A549 (cell line): Measurements from ENCODE around the gene MMGT1. TPM values are rescaled to one million over a fixed set of nuclear protein-coding genes. Genes with fewer than 3 reads are reported as not detected.

Source experiments
- ATAC-seq, 2 experiments: fragments of 200-7000 bp in 1 of 2; fragments of >200 bp in 1 of 2; cut with Nextera tagmentation in 1 of 2; cut with Tn5 transposase in 1 of 2; 3 replicates each; pipeline versions ENCODE4 v1.8.0 to v1.9.1; 2018 to 2020; ENCODE audit warnings: mild to moderate bottlenecking in 1 of 2, moderate library complexity in 1 of 2
- CTCF ChIA-PET: fragments of 300-600 bp; sonication (Branson Sonifier 250); formaldehyde crosslinking; extraction: SDS; loops from one replicate; lab custom pipeline; 2021; ENCODE audit warnings: antibody characterized with exemption, inconsistent platforms; lab: Yijun Ruan, JAX
- POLR2A ChIA-PET: fragments of 350-600 bp; formaldehyde crosslinking; extraction: SDS; loops from one replicate; lab custom pipeline; 2021; ENCODE audit warnings: antibody characterized with exemption, inconsistent platforms; lab: Yijun Ruan, JAX
- DNase-seq, 2 experiments: peaks; one replicate each; pipeline versions ENCODE4 v3.0.0 to v3.0.0-alpha.2; 2011 to 2016; ENCODE audit warnings: low read depth in 1 of 2, low spot score in 1 of 2
- FAIRE-seq: peaks from 2 replicates; lab custom pipeline; 2011; peaks lifted over from hg19 to GRCh38; lab: Jason Lieb, UNC
- H3K27ac ChIP-seq, 2 experiments: fragments of >200 bp; sonication (Bioruptor Twin); formaldehyde crosslinking; 3 replicates each; pipeline ENCODE4 v1.5.1; 2016 to 2017
- H3K4me1 ChIP-seq: fragments of >200 bp; sonication (Bioruptor Twin); formaldehyde crosslinking; 3 replicates; pipeline ENCODE4 v1.6.1; 2016
- H3K4me2 ChIP-seq: fragments of >200 bp; sonication (Bioruptor Twin); formaldehyde crosslinking; 3 replicates; pipeline ENCODE4 v1.6.1; 2016
- H3K4me3 ChIP-seq: fragments of >200 bp; sonication (Bioruptor Twin); formaldehyde crosslinking; 3 replicates; pipeline ENCODE4 v1.5.1; 2016
- H3K9me3 ChIP-seq: fragments of >200 bp; sonication (Bioruptor Twin); formaldehyde crosslinking; 3 replicates; pipeline ENCODE4 v1.6.1; 2016
- CEBPB ChIP-seq, 2 experiments: fragments of >200 bp in 1 of 2; sonication (Bioruptor Twin) in 1 of 2; formaldehyde crosslinking in 1 of 2; IDR thresholded peaks; 2 replicates each; pipeline ENCODE4 v1.6.1; 2012 to 2016
- FOSL2 ChIP-seq, 2 experiments: fragments of 450-650 bp in 1 of 2; fragments of >200 bp in 1 of 2; sonication (Bioruptor Twin) in 1 of 2; formaldehyde crosslinking; IDR thresholded peaks; 2 replicates each; pipeline versions ENCODE4 v1.5.0 to v1.6.1; 2016 to 2020; ENCODE audit warnings: mild to moderate bottlenecking in 1 of 2, moderate library complexity in 1 of 2
- HDAC2 ChIP-seq: fragments of 200-600 bp; sonication (generic); IDR thresholded peaks from 2 replicates; pipeline ENCODE4 v1.6.1; 2016
- JUN ChIP-seq, 2 experiments: fragments of >200 bp; sonication (Bioruptor Twin); formaldehyde crosslinking; IDR thresholded peaks; 2 replicates in 1 of 2; 3 replicates in 1 of 2; pipeline ENCODE4 v1.6.1; 2016 to 2017
- KDM1A ChIP-seq: fragments of 200-600 bp; sonication (generic); IDR thresholded peaks from 2 replicates; pipeline ENCODE4 v1.6.1; 2016; ENCODE audit warnings: low read depth, mild to moderate bottlenecking
- KDM5A ChIP-seq: fragments of 200-600 bp; sonication (generic); IDR thresholded peaks from 2 replicates; pipeline ENCODE4 v1.6.1; 2016; ENCODE audit warnings: antibody characterized with exemption, mild to moderate bottlenecking
- MAFK ChIP-seq: fragments of 450-650 bp; IDR thresholded peaks from 2 replicates; pipeline ENCODE4 v1.6.1; 2014; ENCODE audit not compliant: partially characterized antibody
- MYC ChIP-seq: IDR thresholded peaks from 2 replicates; pipeline ENCODE4 v1.6.1; 2012; ENCODE audit warnings: mild to moderate bottlenecking, inconsistent platforms, low read length, improper control_type of control experiment, borderline replicate concordance
- NPAS2 ChIP-seq: fragments of 250-450 bp; sonication (Bioruptor Pico); IDR thresholded peaks from 2 replicates; pipeline ENCODE4 v1.8.0; 2022; ENCODE audit warnings: mild to moderate bottlenecking, moderate library complexity, borderline replicate concordance
- NR3C1 ChIP-seq: fragments of >200 bp; sonication (Bioruptor Twin); formaldehyde crosslinking; IDR thresholded peaks from 3 replicates; pipeline ENCODE4 v1.6.1; 2017
- RARB ChIP-seq: fragments of 250-450 bp; sonication (Bioruptor Pico); IDR thresholded peaks from 2 replicates; pipeline ENCODE4 v1.8.0; 2021; ENCODE audit warnings: mild to moderate bottlenecking, moderate library complexity
- TFCP2L1 ChIP-seq: fragments of 250-450 bp; sonication (Bioruptor Pico); IDR thresholded peaks from 2 replicates; pipeline ENCODE4 v1.5.0; 2021; ENCODE audit warnings: mild to moderate bottlenecking
- TP53 ChIP-seq: fragments of 250-450 bp; sonication (Bioruptor Pico); IDR thresholded peaks from 2 replicates; pipeline ENCODE4 v1.5.0; 2021; ENCODE audit warnings: mild to moderate bottlenecking, moderate library complexity
- ZC3H11A ChIP-seq: fragments of 450-650 bp; IDR thresholded peaks from 2 replicates; pipeline ENCODE4 v1.6.1; 2014; ENCODE audit warnings: antibody characterized with exemption, mild to moderate bottlenecking
- ZFP36 ChIP-seq: fragments of 450-650 bp; IDR thresholded peaks from 2 replicates; pipeline ENCODE4 v1.6.1; 2014; ENCODE audit warnings: borderline replicate concordance; ENCODE audit not compliant: partially characterized antibody
- ZNF302 ChIP-seq: fragments of 250-450 bp; sonication (Bioruptor Pico); IDR thresholded peaks from 2 replicates; pipeline ENCODE4 v1.9.0; 2021; ENCODE audit warnings: inconsistent platforms, mild to moderate bottlenecking, moderate library complexity
- ZSCAN20 ChIP-seq: fragments of 250-450 bp; sonication (Bioruptor Pico); IDR thresholded peaks from 2 replicates; pipeline ENCODE4 v1.8.0; 2022; ENCODE audit warnings: mild to moderate bottlenecking, moderate library complexity
- WGBS: methylation state at CpG from one replicate; pipeline ENCODE4 v1.1.6; 2017; ENCODE audit errors: missing lambda C conversion rate; 5-methylcytosine and 5-hydroxymethylcytosine counted together
- polyA plus RNA-seq, 4 experiments: library from polyadenylated mRNA; depleted of rRNA in 3 of 4; stranded (reverse); fragments of >200 nt; fragmentation: RNase III in 1 of 4; extraction: RNeasy Plus Mini Kit Qiagen cat#74134 plus additional on column Dnase treatment in 1 of 4; gene quantifications; 2 replicates in 3 of 4; 3 replicates in 1 of 4; pipeline ENCODE4 v1.2.3, GENCODE V29; 2011 to 2017
- TF ChIP-seq, protein P1 (sequence below): fragments of >200 bp; sonication (Bioruptor Twin); formaldehyde crosslinking; IDR thresholded peaks from 2 replicates; pipeline ENCODE4 v1.6.1; 2016
- TF ChIP-seq, protein P2 (sequence below): IDR thresholded peaks from 2 replicates; pipeline ENCODE4 v1.6.1; 2012
- TF ChIP-seq, protein P3 (sequence below): fragments of 250-450 bp; sonication (Bioruptor Pico); IDR thresholded peaks from 2 replicates; pipeline ENCODE4 v1.5.0; 2020; ENCODE audit warnings: low read depth, mild to moderate bottlenecking, moderate library complexity
- TF ChIP-seq, protein P4 (sequence below): IDR thresholded peaks from 2 replicates; pipeline ENCODE4 v1.6.1; 2012
- TF ChIP-seq, protein P5 (sequence below): fragments of 150-350 bp; IDR thresholded peaks from 2 replicates; pipeline ENCODE4 v1.6.1; 2014; ENCODE audit warnings: low read depth, mild to moderate bottlenecking, low read length

Gene MMGT1
- polyA plus RNA-seq, 2 of the 4 experiments (the other 2 are of a cell fraction): 16.2 to 35.6 TPM

DNA sequence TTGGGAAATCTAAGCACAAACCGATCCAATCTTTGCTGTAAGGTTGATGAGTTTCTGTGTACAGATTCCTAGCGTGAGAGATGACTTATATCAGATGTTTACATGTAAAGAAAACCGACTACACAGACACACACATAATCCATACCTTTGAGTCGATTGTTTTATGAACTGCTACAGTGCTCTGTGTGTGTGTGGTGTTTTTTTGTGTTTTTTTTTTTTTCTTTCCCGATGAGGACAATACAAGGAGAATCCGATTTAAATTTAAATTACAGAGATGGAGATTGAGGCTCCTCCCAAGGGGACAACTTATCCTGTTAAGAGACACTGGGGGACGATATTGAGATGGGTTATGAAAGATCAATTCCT, 11.0 kb upstream of the MMGT1 start:
- no peak for TF ChIP-seq MYC
- H3K4me2 ChIP-seq: peak overlapping the region; percentile 71
- ChIA-PET CTCF (no interaction called here), POLR2A (interaction anchor here (1.0 kb wide), 1 partner anchor 11 kb away, joined by 4 read pairs; the partner anchor contains the start of gene MMGT1)
- 15% methylated on average over 7 of the region's 7 CpGs for WGBS
- peaks cover 15% of the 10 kb centered on the region; the same call in 2 of the 3 replicates for H3K4me1 ChIP-seq
- ATAC-seq: peak; percentile 12 to 20; a peak in 4 of 6 replicates
- peak overlapping the region; percentile 77 to 96 for H3K27ac ChIP-seq
- H3K4me3 ChIP-seq: peak overlapping the region; percentile 74
- FAIRE-seq: no peak
- no peaks in the 10 kb centered on the region for H3K9me3 ChIP-seq
- no peak for DNase-seq

DNA sequence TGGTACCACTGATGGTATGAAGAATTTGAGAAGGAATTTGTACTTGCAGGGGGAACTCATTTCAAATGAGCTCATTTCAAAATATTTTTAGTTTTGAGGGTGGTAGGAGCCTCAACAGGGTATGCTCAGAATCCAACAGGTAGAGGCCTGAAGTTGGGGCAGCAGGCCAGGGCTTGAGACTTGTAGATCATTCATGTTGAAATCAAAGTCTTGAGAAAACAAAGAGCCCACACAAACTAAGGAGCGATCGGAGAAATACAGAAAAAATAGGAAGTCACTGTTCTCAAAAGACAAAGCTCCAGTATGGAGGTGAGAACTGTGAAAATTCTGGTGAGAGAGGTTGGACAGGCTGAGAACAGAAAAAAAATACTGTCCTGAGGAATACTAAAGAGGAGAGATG, 10.5 kb upstream of the MMGT1 start:
- WGBS: 86% methylated on average over 2 of the region's 2 CpGs
- FAIRE-seq (no peak), DNase-seq (no peak)
- Histone ChIP-seq H3K4me2 (peak overlapping the region; percentile 71), H3K9me3 (no peaks in the 10 kb centered on the region), H3K4me3 (no peak overlapping the region; the same call in 1 of the 3 replicates)
- CTCF ChIA-PET: no interaction called here
- TF ChIP-seq NPAS2: no peak
- no peak for TF ChIP-seq ZSCAN20
- no peak for TF ChIP-seq JUN (IDR thresholded peaks at IDR 0.05)
- TF ChIP-seq NR3C1: no peak
- TF ChIP-seq, protein P1, sequence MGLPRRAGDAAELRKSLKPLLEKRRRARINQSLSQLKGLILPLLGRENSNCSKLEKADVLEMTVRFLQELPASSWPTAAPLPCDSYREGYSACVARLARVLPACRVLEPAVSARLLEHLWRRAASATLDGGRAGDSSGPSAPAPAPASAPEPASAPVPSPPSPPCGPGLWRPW: no peak
- no peak for TF ChIP-seq ZC3H11A
- TF ChIP-seq, protein P2, sequence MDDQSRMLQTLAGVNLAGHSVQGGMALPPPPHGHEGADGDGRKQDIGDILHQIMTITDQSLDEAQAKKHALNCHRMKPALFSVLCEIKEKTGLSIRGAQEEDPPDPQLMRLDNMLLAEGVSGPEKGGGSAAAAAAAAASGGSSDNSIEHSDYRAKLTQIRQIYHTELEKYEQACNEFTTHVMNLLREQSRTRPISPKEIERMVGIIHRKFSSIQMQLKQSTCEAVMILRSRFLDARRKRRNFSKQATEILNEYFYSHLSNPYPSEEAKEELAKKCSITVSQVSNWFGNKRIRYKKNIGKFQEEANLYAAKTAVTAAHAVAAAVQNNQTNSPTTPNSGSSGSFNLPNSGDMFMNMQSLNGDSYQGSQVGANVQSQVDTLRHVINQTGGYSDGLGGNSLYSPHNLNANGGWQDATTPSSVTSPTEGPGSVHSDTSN: no peak
- TF ChIP-seq, all 56 proteins: peak for 0
- Histone ChIP-seq H3K4me1 (peaks cover 15% of the 10 kb centered on the region; the same call in 2 of the 3 replicates), H3K27ac (peak overlapping the region in 1 of 2 experiments; percentile 96; a peak in 1 of 6 replicates)
- ATAC-seq: no peak
- POLR2A ChIA-PET: no interaction called here

DNA sequence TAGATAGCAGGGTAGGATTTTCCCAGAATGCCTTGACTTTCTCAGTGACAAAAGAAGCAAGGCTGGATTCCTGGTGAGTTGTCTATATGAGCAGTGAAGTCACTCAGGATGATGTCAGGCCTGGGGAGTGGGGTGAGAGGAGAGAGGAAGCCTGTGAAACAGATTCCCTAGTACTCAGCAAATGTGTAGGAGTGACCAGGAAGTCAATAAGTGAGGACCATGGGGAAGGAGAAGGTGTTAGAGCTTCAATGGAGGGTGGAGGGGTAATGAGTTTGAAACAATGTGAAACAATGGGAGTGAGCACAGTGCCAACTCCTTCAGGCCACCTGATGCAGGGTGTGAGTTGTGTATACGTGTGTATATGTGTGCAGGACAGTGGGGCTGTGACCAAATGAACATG, 9.1 kb upstream of the MMGT1 start:
- FAIRE-seq: no peak
- no peak for DNase-seq
- CTCF ChIA-PET: no interaction called here
- Histone ChIP-seq H3K9me3 (no peaks in the 10 kb centered on the region), H3K4me2 (no peak overlapping the region), H3K27ac (no peak overlapping the region), H3K4me1 (peaks cover 16% of the 10 kb centered on the region; the same call in 2 of the 3 replicates), H3K4me3 (no peak overlapping the region)
- WGBS: 64% methylated on average over 1 of the region's 1 CpG
- POLR2A ChIA-PET: no interaction called here
- ATAC-seq: no peak
- TF ChIP-seq CEBPB (IDR thresholded peaks at IDR 0.05) (no peak), TP53 (CRISPR knock-in tag) (no peak), MAFK (no peak), ZNF302 (CRISPR knock-in tag) (no peak), TFCP2L1 (CRISPR knock-in tag) (no peak), ZFP36 (no peak), FOSL2 (IDR thresholded peaks at IDR 0.05) (no peak), FOSL2 (CRISPR knock-in tag; IDR thresholded peaks at IDR 0.05) (no peak), RARB (no peak), KDM1A (no peak), KDM5A (no peak), ZC3H11A (no peak), HDAC2 (no peak)
- TF ChIP-seq, protein P3, sequence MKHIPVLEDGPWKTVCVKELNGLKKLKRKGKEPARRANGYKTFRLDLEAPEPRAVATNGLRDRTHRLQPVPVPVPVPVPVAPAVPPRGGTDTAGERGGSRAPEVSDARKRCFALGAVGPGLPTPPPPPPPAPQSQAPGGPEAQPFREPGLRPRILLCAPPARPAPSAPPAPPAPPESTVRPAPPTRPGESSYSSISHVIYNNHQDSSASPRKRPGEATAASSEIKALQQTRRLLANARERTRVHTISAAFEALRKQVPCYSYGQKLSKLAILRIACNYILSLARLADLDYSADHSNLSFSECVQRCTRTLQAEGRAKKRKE (CRISPR knock-in tag): no peak
- TF ChIP-seq, protein P4, sequence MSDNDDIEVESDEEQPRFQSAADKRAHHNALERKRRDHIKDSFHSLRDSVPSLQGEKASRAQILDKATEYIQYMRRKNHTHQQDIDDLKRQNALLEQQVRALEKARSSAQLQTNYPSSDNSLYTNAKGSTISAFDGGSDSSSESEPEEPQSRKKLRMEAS: no peak
- TF ChIP-seq, protein P5, sequence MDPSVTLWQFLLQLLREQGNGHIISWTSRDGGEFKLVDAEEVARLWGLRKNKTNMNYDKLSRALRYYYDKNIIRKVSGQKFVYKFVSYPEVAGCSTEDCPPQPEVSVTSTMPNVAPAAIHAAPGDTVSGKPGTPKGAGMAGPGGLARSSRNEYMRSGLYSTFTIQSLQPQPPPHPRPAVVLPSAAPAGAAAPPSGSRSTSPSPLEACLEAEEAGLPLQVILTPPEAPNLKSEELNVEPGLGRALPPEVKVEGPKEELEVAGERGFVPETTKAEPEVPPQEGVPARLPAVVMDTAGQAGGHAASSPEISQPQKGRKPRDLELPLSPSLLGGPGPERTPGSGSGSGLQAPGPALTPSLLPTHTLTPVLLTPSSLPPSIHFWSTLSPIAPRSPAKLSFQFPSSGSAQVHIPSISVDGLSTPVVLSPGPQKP: no peak
